ENCODE measurements around the gene CNGA2. TPM values are rescaled to one million over a fixed set of nuclear protein-coding genes. Genes with fewer than 3 reads are reported as not detected.

The CNGA2 gene
- total and polyA plus RNA-seq, 2 of the 4 experiments (the other 2 are of a cell fraction) = not detected

GRCh38 chrX:151765026-151765425 is 30.5 kb downstream of the CNGA2 start:
- Histone ChIP-seq H2AK9ac (replicated peaks; ENCODE audit: low read depth, low read length, poor library complexity) (no peak overlapping the region), H2AK5ac (ENCODE audit: low read depth, low read length) (no peak overlapping the region), H3K14ac (replicated peaks; ENCODE audit: low read depth, low read length) (no peak overlapping the region), H2BK120ac (ENCODE audit: low read depth, low read length) (no peak overlapping the region), H3K9me3 (ENCODE audit: control insufficient read depth, insufficient read depth, low read length) (peaks cover 2% of the 10 kb centered on the region; the same call in 1 of the 2 replicates), H2AFZ (replicated peaks; ENCODE audit: low read length, poor library complexity) (no peak overlapping the region), H2BK20ac (ENCODE audit: low read depth, low read length) (no peak overlapping the region), H3K9ac (ENCODE audit: low read depth, low read length) (no peak overlapping the region), H3K56ac (ENCODE audit: extremely low read depth, insufficient read depth, low read length) (no peak overlapping the region), H3K36me3 (ENCODE audit: control insufficient read depth, insufficient read depth, low read length) (no peaks in the 10 kb centered on the region), H4K8ac (ENCODE audit: low read depth in 2 of 2, low read length in 2 of 2) (no peak overlapping the region), H3K4me3 (ENCODE audit: insufficient read depth, low read depth, low read length) (no peak overlapping the region), H3K4me1 (ENCODE audit: control insufficient read depth, insufficient read depth, low read length) (no peaks in the 10 kb centered on the region), H3K4ac (ENCODE audit: low read depth, low read length) (no peak overlapping the region), H3K4me2 (ENCODE audit: low read depth, low read length) (no peak overlapping the region), H4K91ac (ENCODE audit: insufficient read depth, low read depth, low read length) (no peak overlapping the region), H3K9me1 (ENCODE audit: insufficient read depth, low read length) (no peaks in the 10 kb centered on the region), H2BK5ac (ENCODE audit: low read depth, low read length, poor library complexity, severe bottlenecking) (no peak overlapping the region), H3K27ac (ENCODE audit: insufficient read depth, low read length) (no peak overlapping the region), H3K79me1 (ENCODE audit: low read depth in 1 of 2, low read length in 2 of 2) (no peaks in the 10 kb centered on the region), H3K23ac (ENCODE audit: low read depth, low read length) (no peak overlapping the region), H3K27me3 (ENCODE audit: control insufficient read depth, insufficient read depth, low read length) (no peaks in the 10 kb centered on the region), H4K20me1 (ENCODE audit: insufficient read depth, low read length) (no peaks in the 10 kb centered on the region), H3K18ac (ENCODE audit: low read depth, low read length) (no peak overlapping the region), H2BK15ac (ENCODE audit: low read depth, low read length) (no peak overlapping the region), H4K5ac (ENCODE audit: low read depth, low read length) (no peak overlapping the region)
- no peak for ATAC-seq (ENCODE audit: low read depth)
- in situ Hi-C loops (cut with MboI; ENCODE audit: low sequenced_read_pairs) = loop anchor here (25.0 kb wide), 1 partner anchor 872 kb away; the partner anchor contains the start of gene GABRQ
- TF ChIP-seq, protein P1, sequence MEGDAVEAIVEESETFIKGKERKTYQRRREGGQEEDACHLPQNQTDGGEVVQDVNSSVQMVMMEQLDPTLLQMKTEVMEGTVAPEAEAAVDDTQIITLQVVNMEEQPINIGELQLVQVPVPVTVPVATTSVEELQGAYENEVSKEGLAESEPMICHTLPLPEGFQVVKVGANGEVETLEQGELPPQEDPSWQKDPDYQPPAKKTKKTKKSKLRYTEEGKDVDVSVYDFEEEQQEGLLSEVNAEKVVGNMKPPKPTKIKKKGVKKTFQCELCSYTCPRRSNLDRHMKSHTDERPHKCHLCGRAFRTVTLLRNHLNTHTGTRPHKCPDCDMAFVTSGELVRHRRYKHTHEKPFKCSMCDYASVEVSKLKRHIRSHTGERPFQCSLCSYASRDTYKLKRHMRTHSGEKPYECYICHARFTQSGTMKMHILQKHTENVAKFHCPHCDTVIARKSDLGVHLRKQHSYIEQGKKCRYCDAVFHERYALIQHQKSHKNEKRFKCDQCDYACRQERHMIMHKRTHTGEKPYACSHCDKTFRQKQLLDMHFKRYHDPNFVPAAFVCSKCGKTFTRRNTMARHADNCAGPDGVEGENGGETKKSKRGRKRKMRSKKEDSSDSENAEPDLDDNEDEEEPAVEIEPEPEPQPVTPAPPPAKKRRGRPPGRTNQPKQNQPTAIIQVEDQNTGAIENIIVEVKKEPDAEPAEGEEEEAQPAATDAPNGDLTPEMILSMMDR (conservative IDR thresholded peaks at IDR 0.05; ENCODE audit: low read depth, low read length) = no peak
- TF ChIP-seq CEBPB (IDR thresholded peaks at IDR 0.05; ENCODE audit: low read depth, low read length) (no peak), MAZ (IDR thresholded peaks at IDR 0.05; ENCODE audit: borderline replicate concordance, low read depth, low read length) (no peak), MAFK (IDR thresholded peaks at IDR 0.05; ENCODE audit: low read depth, low read length) (no peak), FOS (IDR thresholded peaks at IDR 0.05; ENCODE audit: low read depth, low read length) (no peak), CHD1 (IDR thresholded peaks at IDR 0.05; ENCODE audit: low read depth, low read length) (no peak), SMC3 (IDR thresholded peaks at IDR 0.05; ENCODE audit: low read depth, low read length) (no peak), RFX5 (IDR thresholded peaks at IDR 0.05; ENCODE audit: low read depth, low read length) (no peak)
- TF ChIP-seq, protein P2, sequence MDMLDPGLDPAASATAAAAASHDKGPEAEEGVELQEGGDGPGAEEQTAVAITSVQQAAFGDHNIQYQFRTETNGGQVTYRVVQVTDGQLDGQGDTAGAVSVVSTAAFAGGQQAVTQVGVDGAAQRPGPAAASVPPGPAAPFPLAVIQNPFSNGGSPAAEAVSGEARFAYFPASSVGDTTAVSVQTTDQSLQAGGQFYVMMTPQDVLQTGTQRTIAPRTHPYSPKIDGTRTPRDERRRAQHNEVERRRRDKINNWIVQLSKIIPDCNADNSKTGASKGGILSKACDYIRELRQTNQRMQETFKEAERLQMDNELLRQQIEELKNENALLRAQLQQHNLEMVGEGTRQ (IDR thresholded peaks at IDR 0.05; ENCODE audit: low read depth, low read length) = no peak
- intact Hi-C loops (cut with micrococcal nuclease) = no loop called here
- ChIA-PET POLR2A (ENCODE audit: unreplicated experiment) (no interaction called here), CTCF (no interaction called here)
- dilution Hi-C loops (cut with HindIII; ENCODE audit: low sequenced_read_pairs, unreplicated experiment) = no loop called here
- no TSS peak for BruUV-seq (replicated peaks)
- no peak for DNase-seq
- 33% methylated on average over 1 of the region's 2 CpGs; no CpG with 5 or more reads in 1 of the 2 experiments for WGBS, 2 experiments (ENCODE audit: extremely low coverage in 2 of 2, insufficient read length in 1 of 2)

Measured in IMR-90 (cell line).